Activated gamma-delta T cell treated with Interleukin-2 at 50 U/mL for 16 hours (primary cell): ENCODE results near the gene NXPH3.

Source experiments
- DNase-seq: peaks from one replicate; pipeline ENCODE4 v3.0.0-alpha.2; 2020

NXPH3 gene

DNA sequence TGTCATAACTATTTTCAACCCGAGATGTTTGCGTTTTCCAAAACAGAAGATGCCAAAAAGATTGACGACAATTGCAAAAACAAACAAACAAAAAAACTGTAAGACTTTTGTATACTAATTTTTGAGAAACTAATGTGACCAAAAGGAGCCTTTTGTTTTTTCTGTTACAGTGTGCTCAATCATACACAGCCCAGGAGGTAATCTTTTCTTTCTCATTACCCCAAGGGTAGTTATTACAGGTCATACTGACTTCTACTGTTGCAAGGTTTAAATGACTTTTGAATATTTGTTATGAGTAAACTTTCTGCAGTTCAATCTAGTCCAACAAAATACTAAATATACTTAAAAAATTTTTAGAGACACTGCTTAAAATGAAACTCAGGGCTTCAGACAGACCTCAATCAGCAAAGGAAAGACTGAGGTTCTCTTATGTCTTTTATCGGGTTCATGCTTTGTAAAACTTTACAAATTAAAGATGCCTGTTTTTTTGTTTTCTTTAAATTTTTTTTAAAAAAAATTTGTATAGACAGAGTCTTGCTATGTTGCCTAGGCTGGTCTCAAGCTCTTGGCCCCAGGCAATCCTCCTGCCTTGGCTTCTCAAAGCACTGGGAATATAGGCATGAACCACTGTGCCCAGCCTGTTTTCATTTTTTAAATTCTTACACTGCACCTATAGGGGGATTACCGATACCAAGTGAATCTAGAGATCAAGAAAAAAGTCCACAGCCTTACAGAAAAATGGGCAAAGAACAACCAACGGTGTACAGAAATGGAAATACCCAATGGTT is 54.6 kb downstream of the NXPH3 start:
- no peak for DNase-seq

DNA sequence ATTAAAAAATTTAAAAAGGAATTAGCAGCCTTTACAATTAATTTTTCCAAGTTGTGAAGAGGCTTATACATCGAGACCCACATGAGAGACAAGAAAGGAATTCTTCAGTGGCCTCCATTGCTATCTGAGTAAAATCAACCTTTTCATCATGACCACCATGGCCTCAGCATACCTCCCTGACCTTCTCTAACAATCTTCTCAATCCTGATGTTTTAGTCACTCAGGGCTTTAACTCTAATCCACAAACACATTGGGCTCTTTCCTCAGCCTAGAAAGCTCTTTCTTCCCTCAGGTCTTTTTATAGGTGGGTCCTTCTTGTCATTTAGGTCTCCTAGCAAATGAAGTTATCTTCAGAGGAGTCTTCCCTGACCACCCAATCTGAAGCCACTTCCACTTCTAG is 55.8 kb downstream of the NXPH3 start:
- no peak for DNase-seq
